Fibroblast of skin of abdomen (primary cell): ENCODE results near the gene ITGAD. TPM values are rescaled to one million over a fixed set of nuclear protein-coding genes. Genes with fewer than 3 reads are reported as not detected.
A peak's percentile ranks its signal among the peaks of the same experiment; 100 is the strongest.

Experiments
- DNase-seq: peaks from one replicate; pipeline ENCODE4 v3.0.0-alpha.2; 2013
- polyA plus RNA-seq, 2 experiments: library from polyadenylated mRNA; unstranded; fragments of 120-200 nt; gene quantifications; one replicate each; pipeline ENCODE4 v1.2.1, GENCODE V29; 2013; ENCODE audit not compliant: insufficient read length in 2 of 2

Gene ITGAD
- polyA plus RNA-seq (2013, experiment 1 of 2; ENCODE audit: insufficient read length) = not detected
- not detected for polyA plus RNA-seq (2013, experiment 2 of 2; ENCODE audit: insufficient read length)

DNA sequence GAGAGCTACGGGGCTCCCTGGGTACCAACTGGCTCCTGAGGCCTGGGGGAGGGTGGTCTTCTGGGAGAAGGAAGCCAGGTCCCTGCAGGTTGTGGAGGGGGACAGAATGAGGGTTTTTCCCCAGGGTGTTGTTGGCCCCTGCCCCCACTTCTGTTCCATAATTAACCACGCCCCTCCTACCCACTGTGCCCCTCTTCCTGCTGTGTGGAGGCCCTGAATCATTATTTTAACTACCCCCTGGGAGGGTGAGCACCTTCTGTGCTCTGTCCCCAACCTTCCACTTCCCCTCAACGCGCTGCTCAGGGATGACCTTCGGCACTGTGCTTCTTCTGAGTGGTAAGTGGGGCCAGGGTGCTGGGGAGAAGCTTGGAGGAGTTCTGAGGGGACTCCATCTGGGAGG, at the start of gene ITGAD:
Gene ITGAD, plus strand, starts transcription at position 280 of the 400 bp plus-strand sequence. Its CDS starts 26 bp downstream, at position 306.
- no peak for DNase-seq

DNA sequence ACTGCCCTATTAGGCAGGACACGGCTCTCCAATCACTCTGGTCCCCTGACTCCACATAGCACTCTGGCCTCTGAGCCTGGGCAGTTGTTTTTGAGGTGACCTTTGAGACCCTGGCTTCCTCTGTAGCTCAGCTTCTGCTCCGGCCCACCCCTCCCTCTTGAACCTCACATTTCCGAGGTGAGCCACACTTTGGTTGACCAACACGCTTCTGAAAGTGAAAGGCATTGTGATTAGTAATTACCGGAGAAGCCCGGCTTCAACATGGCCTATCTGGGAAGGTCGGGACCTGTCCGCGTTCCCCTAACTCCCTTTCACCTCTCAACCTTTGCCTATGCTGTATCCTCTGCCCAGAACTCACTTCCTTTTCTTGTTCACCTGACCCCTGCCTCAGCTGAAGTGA, 48.4 kb upstream of the ITGAD start:
- no peak for DNase-seq

DNA sequence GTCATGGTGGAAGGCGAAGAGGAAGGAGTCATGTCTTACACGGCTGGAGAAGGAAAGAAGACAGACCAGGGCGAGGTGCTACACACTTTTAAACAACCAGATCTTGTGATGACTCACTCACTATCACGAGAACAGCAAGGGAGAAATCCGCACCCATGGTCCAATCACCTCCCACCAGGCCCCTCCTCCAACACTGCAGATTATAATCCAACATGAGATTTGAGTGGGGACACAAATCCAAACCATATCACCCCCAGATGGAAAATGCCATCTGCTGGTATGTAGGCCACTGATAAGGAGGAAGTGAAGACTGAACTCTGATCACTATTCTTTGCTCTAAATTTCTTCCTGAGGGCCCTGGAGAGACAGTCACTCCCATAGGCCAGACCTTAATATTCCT, 45.7 kb upstream of the ITGAD start:
- DNase-seq = no peak

DNA sequence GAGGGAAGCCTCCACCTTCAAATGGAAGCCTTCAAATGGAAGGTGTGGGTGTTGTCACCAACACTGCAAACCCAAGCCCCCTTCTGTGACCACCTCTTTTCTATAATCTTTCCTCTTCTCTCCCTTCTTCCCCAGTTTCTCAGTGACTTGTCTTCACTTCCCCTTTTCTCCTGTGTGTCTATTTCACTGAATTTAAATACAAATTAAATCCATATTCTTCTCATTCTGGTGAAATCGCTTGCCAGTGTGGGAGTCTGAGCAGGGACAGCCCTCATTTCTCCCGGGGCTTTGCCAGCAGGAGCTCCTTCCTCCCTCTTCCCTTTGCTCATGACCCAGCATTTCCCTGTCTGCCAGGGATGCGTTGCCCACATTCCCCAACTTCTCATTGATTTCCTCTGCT, 44.6 kb upstream of the ITGAD start:
- DNase-seq = no peak

DNA sequence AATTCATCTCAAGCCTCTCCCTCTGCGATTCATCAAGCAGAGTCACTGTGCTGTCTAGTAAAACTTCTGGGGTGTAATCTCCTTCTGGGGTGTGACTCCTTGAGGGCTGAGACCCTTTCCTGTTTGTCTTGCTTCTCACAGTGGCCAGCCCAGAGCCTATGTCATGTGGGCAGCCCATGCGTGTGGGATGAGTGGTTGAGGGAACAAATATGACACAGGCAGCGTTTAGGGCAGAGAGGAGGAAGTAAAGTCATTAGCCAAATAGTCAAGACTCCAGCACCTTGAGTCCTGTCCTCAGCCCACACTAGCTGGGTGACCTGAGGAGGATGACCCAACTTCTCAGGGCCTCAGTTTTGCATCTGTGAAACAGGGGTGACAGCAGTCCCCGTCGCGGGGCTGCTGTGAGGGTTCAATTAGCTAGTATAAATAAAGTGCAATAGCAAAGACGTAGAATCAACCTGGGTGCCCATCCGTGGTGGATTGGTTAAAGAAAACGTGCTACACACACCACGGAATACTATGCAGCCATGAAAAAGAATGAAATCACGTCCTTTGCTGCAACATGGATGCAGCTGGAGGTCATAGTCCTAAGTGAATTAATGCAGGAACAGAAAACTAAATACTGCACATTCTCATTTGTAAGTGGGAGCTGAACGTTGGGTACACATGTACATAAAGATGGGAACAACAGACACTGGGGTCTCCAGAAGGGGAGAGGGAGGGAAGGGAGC, 42.7 kb upstream of the ITGAD start:
- no peak for DNase-seq

DNA sequence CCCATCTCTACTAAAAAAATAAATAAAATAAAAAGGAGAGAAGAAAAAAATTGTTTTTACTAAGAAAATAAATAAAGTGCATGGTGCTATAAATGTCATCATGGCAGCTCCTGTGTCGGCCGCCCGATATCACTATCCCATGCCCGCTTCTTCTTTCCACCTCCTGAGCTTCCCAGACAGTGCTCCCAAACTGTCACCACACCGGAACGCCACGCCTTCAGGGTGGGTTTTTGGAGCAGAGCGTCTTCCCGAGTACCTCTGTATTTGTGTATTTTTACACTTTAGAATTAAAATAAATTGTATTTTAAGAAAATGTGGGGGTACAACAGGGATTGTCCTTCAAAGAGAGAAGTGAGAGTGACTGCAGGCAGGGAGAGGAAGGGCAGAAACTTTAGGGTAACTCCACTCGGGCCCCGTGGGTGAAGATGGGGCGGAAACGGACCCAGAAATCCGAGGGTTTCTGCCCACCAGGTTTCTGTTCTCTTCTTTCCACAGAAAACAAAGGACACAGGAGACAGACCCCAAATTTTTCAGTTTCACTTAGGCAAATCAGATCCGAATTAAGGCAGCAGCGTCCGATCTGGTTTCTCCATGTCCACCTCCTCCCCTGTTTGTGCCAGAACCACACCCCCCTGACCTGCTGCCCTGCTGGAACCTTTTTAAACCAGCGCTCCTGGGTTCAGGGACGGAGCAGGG, 41.7 kb upstream of the ITGAD start:
- DNase-seq = no peak

DNA sequence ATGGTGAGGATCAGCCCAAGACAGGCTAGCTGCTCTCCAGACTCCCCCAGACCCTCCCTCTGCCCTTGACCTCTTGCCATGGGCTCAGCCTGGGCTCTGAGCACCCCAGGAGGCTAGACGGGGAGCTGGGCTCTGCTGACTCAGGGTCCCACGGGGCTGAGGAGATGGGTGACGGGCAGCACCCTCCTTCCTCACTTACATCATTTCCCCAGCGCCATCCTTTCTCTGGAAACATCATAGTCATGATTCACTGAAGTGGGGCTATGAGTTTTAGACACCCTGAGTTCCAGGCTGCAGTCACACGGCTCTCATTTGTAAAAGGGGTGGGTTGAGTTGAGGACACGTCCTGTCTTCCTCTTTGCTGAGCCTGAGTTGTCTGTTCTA, 41.2 kb upstream of the ITGAD start:
- no peak for DNase-seq

DNA sequence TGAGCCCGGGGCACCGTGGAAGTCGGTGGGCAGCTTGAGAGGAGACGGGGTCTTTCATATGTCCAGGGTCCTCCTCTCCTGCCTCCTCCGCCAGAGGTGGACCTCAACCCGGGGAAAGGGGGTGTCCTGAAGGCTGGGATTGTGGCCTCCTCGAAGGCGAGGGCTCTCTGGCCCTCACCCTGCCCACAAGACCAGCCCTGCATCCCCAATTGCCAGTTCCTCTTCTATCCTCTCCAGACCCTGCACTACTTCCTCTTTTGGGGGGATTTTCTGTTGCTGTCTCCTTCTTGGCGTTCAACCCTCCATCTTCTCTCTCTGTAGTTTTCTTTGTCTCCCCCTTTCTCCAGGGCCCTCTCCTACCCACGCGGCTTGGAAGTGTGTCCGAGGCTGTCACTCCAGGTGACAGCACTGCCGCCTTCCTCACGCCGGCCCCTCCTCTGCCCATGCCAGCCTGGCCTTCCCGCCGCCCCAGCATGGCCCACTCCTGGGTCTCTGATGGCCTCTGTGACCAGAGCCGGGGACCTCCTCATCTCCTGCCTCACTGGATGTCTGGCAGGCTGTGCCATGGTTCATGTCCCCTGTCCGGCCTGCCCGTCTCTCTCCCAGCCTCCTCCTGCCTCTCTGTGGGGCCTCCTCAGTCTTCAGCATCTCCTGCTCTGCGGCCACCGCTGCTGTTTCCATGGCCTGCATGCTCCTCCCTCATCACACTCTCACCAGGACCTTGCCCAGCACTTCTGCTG, 40.6 kb upstream of the ITGAD start:
- DNase-seq = no peak

DNA sequence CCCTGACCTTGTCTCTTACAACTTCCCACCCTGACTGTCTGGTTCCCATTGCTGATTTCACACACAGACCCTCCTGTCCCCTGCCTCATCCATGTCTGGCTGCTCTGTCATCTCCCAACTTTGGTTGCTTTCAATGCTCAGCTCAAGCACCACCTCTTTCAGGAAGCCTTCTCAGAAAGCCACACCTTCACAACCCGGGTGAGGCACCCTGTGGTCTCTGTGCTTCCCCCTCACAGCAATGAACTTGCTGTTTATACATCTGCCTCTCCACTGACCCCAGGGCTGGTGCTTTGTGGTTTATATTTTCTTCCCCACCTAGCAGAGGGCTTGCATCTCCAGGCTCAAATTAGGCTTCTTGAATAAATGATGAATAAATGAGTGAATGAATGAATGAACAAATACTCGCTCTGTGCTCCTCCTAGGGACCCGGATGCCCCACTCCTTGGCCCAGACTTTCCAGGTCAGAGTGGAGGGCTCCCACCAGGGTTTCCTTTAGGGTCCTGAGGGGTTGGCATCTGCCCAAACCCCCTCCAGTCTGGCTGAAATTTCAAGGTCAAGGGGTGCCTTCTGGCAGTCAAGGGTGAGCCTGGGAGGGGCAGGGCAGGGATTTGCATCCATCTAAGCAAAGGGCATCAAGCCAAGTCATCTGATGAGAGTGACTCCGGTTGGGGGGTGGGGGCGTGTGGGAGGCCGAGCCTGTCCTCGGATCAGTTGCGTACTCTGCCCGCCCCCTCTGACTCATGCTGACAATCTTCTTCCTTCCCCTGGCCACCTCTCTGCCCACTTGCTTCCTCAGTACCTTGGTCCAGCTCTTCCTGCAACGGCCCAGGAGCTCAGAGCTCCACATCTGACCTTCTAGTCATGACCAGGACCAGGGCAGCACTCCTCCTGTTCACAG, 38.5 kb upstream of the ITGAD start, which contains the start of gene ITGAX:
Gene ITGAX, plus strand, starts transcription at position 783 of the 898 bp plus-strand sequence. Its CDS starts 79 bp downstream, at position 862.
- DNase-seq = peak; percentile 2

DNA sequence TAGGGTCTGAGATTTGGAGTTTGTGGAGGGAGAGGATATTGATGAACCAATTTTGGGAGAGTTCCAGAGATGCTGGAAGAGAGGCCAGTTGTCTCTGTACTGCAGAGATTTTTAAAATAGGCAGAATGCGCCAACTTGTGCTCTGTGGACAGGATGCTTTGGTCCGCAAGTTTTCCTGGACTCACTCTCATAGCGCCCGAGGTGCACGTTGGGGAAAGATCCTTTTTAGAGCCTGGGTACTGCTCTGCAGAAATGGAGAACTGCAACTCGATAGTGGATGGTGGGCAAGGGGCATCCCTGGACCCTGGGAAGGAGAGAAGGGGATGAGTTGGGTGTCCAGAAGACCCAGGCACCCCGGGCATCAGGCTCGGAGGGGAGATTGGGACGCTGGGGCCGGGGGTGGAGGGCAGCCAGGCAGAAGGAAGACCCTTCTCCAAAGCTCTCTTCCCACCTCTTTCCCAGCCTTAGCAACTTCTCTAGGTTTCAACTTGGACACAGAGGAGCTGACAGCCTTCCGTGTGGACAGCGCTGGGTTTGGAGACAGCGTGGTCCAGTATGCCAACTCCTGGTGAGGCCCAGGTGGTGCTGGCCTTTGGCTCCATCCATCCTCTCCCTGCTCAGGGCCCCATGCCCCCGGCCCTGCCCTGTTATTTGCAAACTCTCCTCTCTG, 37.6 kb upstream of the ITGAD start:
- DNase-seq = no peak

DNA sequence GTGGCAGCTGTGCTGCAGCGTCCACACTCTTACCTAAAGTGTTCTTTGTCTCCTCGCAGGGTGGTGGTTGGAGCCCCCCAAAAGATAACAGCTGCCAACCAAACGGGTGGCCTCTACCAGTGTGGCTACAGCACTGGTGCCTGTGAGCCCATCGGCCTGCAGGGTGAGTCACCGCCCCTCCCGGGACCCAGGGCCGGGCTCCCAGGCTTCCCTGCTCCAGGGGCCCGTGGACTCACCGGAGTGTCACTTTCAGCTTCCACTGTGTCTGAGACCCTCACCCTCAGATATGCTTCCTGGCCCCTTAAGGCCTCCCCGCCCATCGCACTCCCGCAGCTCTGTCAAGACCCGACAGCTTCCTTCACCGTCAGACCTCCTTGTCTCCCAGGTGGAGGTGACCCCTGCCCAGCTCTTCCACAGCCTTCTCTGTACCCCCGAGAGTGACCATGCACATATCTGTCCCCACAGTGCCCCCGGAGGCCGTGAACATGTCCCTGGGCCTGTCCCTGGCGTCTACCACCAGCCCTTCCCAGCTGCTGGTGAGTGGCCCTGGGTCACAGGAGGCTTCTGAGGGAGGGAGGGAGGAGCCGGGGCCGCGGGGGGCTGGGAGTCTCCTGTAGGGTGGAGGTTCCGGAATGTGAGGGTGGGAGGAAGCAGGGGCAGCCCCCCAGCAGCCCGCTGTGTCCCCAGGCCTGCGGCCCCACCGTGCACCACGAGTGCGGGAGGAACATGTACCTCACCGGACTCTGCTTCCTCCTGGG, 36.4 kb upstream of the ITGAD start:
- no peak for DNase-seq

DNA sequence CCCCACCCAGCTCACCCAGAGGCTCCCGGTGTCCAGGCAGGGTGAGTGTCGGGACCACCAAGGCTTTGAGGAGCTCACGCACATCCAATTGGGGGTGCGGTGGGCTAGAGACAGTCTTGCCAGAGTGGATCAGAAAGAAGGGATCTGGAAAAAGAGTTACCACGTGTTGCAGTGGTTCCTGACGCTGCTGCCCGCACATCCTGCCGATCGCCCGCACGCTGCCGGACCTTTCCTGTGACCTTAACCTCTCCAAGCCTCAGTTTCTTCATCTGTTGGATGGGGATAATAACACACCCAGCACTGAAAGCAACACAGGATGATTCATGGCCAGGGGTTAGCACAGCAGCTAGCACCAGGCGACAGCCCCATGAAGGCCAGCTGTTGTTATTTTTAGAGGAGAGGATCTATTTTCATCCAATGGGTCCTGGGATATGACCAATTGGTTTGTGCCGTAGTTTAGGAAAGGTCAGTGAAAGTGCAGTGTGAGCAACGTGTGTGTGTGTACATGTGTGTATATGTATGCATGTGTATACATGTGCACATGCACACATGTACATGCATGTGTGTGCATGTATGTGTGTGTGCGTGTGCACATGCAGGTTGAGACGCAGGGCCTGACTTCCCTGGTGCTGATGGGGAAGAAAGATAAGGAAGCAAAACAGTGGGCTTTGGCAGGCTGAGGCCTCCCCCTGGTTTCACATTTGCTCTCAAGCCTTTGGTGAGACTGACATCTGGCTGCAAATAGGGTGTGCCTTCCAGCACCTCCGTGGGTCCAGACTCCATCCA, 35.6 kb upstream of the ITGAD start:
- no peak for DNase-seq

DNA sequence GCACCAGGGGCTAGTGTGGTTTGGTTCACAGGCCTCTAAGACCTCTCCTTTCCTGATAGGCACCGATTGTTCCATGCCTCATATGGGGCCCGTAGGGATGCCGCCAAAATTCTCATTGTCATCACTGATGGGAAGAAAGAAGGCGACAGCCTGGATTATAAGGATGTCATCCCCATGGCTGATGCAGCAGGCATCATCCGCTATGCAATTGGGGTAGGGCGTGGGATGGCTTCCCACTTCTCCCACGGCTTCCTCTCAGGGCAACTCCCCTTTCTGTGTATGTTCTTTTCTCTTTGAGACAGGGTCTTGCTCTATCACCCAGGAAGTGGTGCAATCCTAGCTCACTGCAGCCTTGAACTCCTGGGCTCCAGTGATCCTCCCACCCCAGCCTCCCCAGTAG, 32.9 kb upstream of the ITGAD start:
- DNase-seq = no peak

DNA sequence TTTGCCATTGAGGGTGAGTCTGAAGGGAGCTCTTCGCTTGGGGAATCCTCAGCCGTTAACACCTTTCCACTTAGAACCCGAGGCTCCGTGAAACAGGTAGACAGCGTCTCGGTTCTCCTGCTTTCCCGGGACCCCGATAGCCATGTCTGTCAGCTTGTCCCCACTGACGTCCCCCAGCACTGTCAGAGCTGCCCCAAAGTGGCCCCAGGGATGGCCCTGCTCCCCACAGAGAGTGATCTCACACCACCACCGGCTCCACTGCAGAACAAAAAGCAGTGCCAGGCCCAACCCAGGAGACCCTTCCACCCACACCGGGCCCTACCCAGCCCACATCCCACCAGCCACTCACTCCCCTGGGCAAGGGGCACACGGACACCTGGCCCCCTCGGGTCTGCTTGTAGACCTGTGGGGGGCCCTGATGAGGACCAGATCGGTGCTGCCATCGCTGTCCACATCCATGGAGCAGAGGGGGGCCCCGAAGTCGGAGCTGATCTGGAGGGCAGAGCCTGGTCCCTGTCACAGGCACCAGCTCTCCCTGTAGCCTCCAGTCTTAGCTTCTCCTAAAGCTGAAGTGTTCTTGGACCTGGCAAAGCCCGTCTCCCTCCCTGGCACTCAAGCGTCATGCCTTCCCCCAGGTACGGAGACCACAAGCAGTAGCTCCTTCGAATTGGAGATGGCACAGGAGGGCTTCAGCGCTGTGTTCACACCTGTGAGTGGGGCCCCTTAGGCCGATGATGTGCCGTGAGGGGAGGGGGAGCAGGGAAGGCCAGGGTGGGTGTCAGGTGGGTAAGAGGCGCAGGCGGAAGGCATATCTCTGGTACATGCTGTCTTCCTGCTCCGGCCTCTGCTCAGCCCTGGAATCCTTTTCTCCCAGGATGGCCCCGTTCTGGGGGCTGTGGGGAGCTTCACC, 31.7 kb upstream of the ITGAD start:
- DNase-seq = no peak

DNA sequence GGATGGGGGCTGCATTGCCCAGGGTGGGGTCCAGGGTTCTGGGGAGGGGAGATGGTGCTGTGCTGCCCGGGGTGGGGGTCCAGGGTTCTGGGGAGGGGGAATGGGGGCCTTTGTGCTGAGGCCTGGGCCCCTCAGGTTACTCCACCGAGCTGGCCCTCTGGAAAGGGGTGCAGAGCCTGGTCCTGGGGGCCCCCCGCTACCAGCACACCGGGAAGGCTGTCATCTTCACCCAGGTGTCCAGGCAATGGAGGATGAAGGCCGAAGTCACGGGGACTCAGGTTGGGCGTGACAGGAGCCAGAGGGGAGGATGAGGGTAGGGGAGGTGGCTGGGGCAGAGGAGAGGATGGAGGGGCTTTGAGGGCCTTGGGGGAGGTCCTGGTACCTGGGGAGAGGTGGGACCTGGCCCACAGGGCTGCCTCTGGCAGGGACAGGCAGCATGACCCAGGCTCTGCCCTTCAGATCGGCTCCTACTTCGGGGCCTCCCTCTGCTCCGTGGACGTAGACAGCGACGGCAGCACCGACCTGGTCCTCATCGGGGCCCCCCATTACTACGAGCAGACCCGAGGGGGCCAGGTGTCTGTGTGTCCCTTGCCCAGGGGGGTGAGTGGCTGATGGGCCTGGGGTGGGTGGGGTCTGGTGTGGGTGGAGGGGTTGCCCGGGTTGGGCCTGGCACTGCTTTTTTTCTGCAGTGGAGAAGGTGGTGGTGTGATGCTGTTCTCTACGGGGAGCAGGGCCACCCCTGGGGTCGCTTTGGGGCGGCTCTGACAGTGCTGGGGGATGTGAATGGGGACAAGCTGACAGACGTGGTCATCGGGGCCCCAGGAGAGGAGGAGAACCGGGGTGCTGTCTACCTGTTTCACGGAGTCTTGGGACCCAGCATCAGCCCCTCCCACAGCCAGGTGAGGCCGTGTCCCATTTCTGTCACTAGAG, 30.4 kb upstream of the ITGAD start:
- no peak for DNase-seq

DNA sequence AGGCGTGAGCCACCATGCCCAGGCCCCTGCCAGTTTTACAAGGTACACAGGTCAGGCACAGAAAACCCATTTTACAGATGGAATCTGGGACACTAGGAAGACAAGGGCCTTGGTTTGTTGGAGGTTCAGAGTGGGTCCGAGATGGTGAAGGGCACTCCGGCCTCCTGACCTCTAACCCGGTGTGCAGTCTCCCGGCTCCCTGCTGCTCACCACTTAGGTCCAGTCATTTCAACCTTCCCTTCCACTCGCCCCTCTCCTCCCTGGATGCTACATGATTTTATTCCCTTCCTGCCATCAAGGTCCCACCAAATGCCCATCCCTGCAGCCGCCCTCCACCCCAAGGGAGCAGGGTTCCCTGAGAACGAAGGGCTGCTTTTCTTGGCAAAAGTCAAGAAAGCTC, 29.4 kb upstream of the ITGAD start:
- DNase-seq = no peak

DNA sequence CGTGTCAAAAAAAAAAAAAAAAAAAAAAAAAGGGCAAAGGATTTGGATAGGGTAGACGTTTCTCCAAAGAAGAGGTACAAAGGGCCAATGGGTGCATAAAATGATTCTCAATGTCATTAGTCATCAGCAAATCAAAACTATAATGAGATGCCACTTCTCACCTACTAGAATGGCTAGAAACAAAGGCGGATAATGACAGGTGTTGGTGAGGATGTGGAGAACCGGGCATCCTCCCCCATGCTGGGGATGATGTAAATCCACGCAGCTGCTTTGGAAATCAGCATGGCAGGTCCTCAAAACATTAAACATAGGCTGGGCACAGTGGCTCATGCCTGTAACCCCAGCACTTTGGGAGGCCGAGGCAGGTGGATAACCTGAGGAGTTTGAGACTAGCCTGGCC, 28.7 kb upstream of the ITGAD start:
- DNase-seq = no peak
